ENCODE results near the gene DNPEP. TPM values are rescaled to one million over a fixed set of nuclear protein-coding genes. Genes with fewer than 3 reads are reported as not detected.
"Not testable (repeated sequence)": the region's sequence is repeated elsewhere in the genome, so short reads cannot be mapped to it uniquely, and the experiment has no call there.

DNPEP gene
- total RNA-seq, 1 donor from 2014 or later, result 69.9 TPM

DNA sequence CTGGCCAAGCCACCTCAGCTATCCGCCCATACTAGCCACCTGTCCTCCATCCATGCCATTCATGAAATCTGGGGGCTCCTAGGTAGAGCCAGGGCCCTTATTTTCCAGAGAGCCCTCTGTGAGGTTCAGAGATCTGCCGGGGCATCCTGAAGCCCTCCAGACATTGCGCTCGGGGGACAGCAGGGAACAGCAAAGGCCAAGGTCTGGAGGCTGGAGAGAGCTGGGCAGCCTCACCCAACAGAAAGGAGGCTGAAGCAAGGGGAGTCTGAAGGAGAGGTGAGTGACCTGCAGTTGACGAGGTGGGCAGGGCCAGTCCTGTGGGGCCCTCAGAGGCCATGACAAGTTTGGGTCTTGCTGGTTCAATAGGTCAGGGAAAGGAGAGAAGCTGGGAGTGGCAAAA, 21.9 kb upstream of the DNPEP start:
- TF ChIP-seq, protein P1, sequence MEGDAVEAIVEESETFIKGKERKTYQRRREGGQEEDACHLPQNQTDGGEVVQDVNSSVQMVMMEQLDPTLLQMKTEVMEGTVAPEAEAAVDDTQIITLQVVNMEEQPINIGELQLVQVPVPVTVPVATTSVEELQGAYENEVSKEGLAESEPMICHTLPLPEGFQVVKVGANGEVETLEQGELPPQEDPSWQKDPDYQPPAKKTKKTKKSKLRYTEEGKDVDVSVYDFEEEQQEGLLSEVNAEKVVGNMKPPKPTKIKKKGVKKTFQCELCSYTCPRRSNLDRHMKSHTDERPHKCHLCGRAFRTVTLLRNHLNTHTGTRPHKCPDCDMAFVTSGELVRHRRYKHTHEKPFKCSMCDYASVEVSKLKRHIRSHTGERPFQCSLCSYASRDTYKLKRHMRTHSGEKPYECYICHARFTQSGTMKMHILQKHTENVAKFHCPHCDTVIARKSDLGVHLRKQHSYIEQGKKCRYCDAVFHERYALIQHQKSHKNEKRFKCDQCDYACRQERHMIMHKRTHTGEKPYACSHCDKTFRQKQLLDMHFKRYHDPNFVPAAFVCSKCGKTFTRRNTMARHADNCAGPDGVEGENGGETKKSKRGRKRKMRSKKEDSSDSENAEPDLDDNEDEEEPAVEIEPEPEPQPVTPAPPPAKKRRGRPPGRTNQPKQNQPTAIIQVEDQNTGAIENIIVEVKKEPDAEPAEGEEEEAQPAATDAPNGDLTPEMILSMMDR (IDR thresholded peaks at IDR 0.05), result no peak
- H3K4me3 ChIP-seq, result no peak overlapping the region
- ATAC-seq (no peak), DNase-seq (no peak)
- no peaks in the 10 kb centered on the region for H3K4me1 ChIP-seq
- no peaks in the 10 kb centered on the region for H3K36me3 ChIP-seq
- H3K9me3 ChIP-seq, result no peaks in the 10 kb centered on the region
- no peak overlapping the region for H3K27ac ChIP-seq
- intact Hi-C loops (cut with DNase I), result loop anchor here (10.0 kb wide), 1 partner anchor 115 kb away; no protein-coding TSS in a partner anchor
- peaks cover 13% of the 10 kb centered on the region for H3K27me3 ChIP-seq

DNA sequence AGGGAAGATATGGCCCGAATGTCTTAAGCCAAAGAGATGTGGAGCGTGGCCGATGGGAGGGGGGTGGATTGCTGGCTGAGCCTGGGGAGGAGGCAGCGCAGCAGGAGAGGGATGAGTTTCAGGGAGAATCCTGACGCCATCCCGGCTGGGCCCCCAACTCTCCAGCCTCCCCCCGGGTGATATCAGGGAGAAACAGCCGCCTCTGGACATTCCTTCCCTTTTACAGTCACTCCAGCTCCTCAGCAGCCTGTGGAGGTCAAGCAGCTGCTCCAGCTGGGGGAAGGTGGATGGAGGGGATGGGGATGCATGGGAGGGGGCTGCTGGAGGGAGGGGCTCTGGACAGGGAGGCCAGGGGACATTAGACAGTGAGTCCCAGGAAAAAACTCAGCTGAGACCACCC, 20.9 kb upstream of the DNPEP start:
- DNase-seq (no peak), ATAC-seq (no peak)

DNA sequence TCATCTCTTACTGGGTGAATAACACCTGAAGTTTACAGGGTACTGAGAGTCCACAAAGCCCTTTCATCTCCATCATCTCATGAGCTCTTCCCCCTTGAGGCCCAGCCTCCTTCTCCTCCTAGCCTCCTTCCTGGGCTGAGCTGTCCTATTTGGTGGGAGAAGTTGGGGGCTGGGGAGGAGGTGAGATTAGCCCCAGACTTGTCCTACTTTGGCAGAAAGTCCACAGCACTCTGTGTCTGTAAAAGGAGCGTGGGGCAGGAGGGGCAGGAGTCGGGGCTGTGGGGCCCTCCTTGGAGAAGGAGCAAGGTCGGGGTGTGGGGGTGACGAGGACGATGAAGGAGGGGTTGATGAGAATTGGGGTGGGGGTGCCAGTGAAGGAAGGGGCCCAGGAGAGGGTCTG, 20.5 kb upstream of the DNPEP start:
- no peak for ATAC-seq
- DNase-seq, result no peak
- TF ChIP-seq, protein P1 (IDR thresholded peaks at IDR 0.05), result no peak
- H3K9me3 ChIP-seq, result no peaks in the 10 kb centered on the region
- H3K4me1 ChIP-seq, result no peaks in the 10 kb centered on the region
- intact Hi-C loops (cut with DNase I), result loop anchor here (10.0 kb wide), 1 partner anchor 117 kb away; no protein-coding TSS in a partner anchor
- H3K27me3 ChIP-seq, result peaks cover under 1% of the 10 kb centered on the region
- no peak overlapping the region for H3K4me3 ChIP-seq
- no peak overlapping the region for H3K27ac ChIP-seq
- H3K36me3 ChIP-seq, result no peaks in the 10 kb centered on the region

More for the DNA sequence above, 20.9 kb upstream of the DNPEP start:
- Histone ChIP-seq H3K9me3 (no peaks in the 10 kb centered on the region), H3K4me1 (no peaks in the 10 kb centered on the region), H3K27ac (no peak overlapping the region), H3K27me3 (peaks cover 4% of the 10 kb centered on the region), H3K4me3 (no peak overlapping the region), H3K36me3 (no peaks in the 10 kb centered on the region)
- TF ChIP-seq, protein P1 (IDR thresholded peaks at IDR 0.05), result no peak
- intact Hi-C loops (cut with DNase I), result loop anchor here (10.0 kb wide), 1 partner anchor 116 kb away; no protein-coding TSS in a partner anchor

DNA sequence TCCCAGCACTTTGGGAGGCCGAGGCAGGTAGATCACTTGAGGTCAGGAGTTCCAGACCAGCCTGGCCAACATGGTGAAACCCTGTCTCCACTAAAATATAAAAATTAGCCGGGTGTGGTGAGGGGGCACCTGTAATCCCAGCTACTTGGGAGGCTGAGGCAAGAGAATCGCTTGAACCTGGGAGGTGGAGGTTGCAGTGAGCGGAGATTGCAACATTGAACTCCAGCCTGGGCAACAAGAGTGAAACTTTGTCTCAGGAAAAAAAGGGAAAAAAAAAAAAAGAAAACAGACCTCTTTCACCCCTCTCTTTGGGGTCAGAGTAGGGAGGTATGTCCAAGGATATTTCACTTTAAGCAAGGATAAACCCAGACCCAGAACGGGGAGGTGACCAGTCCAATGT, 19.6 kb upstream of the DNPEP start:
- not testable (repeated sequence) for ATAC-seq, H3K4me1 ChIP-seq, H3K9me3 ChIP-seq, H3K4me3 ChIP-seq, H3K27ac ChIP-seq, H3K27me3 ChIP-seq, H3K36me3 ChIP-seq, DNase-seq
- intact Hi-C loops (cut with DNase I), result loop anchor here (10.0 kb wide), 1 partner anchor 117 kb away; no protein-coding TSS in a partner anchor

DNA sequence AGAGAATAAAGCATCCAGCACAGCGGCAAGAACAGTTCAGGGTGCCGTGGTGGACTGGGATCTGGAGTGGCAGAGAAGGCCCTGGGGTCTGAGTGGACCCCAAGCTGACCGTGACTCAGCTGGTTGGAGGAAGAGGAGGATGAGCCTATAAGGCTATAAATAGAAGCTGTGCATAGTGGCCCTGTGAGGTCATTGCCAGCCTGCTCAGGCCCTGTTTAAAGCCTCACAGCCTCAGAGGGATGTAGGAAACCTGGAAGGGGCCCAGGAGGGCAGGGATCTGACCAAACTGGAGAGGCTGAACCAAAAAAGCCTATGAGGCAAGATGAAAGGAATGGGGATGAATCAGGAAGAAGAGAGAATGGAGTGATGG, 19.1 kb upstream of the DNPEP start:
- H3K27me3 ChIP-seq, result no peaks in the 10 kb centered on the region
- H3K9me3 ChIP-seq, result no peaks in the 10 kb centered on the region
- ATAC-seq (no peak), DNase-seq (no peak)
- TF ChIP-seq, protein P1 (IDR thresholded peaks at IDR 0.05), result no peak
- no peak overlapping the region for H3K27ac ChIP-seq
- H3K36me3 ChIP-seq, result no peaks in the 10 kb centered on the region
- intact Hi-C loops (cut with DNase I), result loop anchor here (10.0 kb wide), 1 partner anchor 118 kb away; no protein-coding TSS in a partner anchor
- H3K4me1 ChIP-seq, result no peaks in the 10 kb centered on the region
- no peak overlapping the region for H3K4me3 ChIP-seq

DNA sequence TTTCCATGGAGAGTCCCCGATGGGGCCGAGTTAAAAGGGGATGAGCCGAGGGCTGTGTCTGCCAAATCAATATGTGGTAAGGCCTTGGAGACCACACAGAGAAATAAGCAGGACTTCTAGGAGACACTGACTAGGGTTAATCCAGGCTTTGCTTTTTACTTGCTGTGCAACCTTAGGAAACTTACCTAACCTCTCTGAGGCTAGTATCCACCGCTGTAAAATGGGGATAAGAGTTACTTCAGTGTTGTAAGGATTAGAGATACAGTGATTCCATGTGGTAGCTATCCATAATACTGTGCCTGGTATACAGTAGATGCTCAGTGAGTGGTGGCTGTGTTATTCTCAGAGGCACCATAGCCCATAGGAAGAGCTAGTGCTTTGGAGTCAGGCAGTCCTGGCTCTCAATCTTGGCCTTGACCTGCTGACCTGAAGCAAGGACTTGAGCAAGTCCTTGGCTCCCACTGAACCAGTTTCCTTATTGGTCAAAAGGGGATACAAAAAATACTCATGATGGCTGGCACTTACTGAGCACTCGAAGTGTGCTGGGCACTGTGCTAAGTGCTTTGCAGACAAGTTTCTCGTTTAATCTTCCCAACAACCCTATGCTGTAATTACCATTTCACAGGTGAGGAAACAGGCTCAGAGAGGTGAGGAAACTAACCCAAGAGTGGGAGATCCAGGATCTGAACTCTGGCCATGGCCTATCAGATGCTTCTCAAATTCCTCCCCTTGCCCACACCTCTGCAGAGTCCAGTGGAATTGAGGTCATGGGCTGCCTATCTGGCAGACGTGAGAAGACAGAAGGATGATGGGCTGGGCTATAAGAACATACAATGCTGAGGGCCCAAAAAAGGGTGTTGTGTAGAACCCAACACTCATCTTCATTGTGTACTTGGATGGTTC, 18.5 kb upstream of the DNPEP start:
- H3K36me3 ChIP-seq, result no peaks in the 10 kb centered on the region
- H3K27ac ChIP-seq, result no peak overlapping the region
- intact Hi-C loops (cut with DNase I), result loop anchor here (10.0 kb wide), 1 partner anchor 119 kb away; no protein-coding TSS in a partner anchor
- H3K27me3 ChIP-seq, result no peaks in the 10 kb centered on the region
- H3K9me3 ChIP-seq, result no peaks in the 10 kb centered on the region
- DNase-seq, result no peak
- TF ChIP-seq, protein P1 (IDR thresholded peaks at IDR 0.05), result no peak
- no peaks in the 10 kb centered on the region for H3K4me1 ChIP-seq
- H3K4me3 ChIP-seq, result no peak overlapping the region
- ATAC-seq, result no peak

All from upper lobe of right lung (tissue), 1 donor.